ENCODE data around the gene SMPX. TPM values are rescaled to one million over a fixed set of nuclear protein-coding genes. Genes with fewer than 3 reads are reported as not detected.

SMPX gene
- polyA plus RNA-seq, 3 donors, result not detected

GRCh38 chrX:21735768-21736127 is 22.2 kb downstream of the SMPX start:
- peaks cover 0 to 2% (median 0%) of the 10 kb centered on the region in 7 donors for H3K9me3 Mint-ChIP-seq
- H3K27ac ChIP-seq (ENCODE audit: low read depth in 1 of 2, low read length in 2 of 2), result no peak overlapping the region
- H3K4me3 Mint-ChIP-seq, result no peak overlapping the region
- no peaks in the 10 kb centered on the region for H3K36me3 ChIP-seq (replicated peaks in 1 of 2; ENCODE audit: control insufficient read depth in 1 of 2, insufficient read depth in 2 of 2, low read length in 2 of 2)
- DNase-seq, result no peak
- no peak overlapping the region for H3K27ac Mint-ChIP-seq
- no peaks in the 10 kb centered on the region for H4K20me1 ChIP-seq (ENCODE audit: insufficient read depth, low read length)
- H3K4me1 ChIP-seq (ENCODE audit: control insufficient read depth in 1 of 2, insufficient read depth in 2 of 2, low read length in 2 of 2), result no peaks in the 10 kb centered on the region
- no peaks in the 10 kb centered on the region for H3K4me1 Mint-ChIP-seq
- no peaks in the 10 kb centered on the region for H3K36me3 Mint-ChIP-seq
- no peak overlapping the region for H3K9ac ChIP-seq (ENCODE audit: insufficient read depth, low read length, poor library complexity, severe bottlenecking)
- no peak for TF ChIP-seq CTCF (IDR thresholded peaks at IDR 0.05)
- H3K4me2 ChIP-seq (replicated peaks; ENCODE audit: extremely low read depth, low read length, poor library complexity, severe bottlenecking), result no peak overlapping the region
- no peak overlapping the region for H3K4me3 ChIP-seq (replicated peaks in 1 of 3; ENCODE audit: low read depth in 2 of 3, low read length in 3 of 3)
- peaks cover 0 to 8% (median 5%) of the 10 kb centered on the region in 3 donors for H3K27me3 Mint-ChIP-seq (ENCODE audit: low read depth in 3 of 3)
- no CpG with 5 or more reads among the region's 1 CpG for WGBS (ENCODE audit: insufficient coverage)
- H3K79me2 ChIP-seq (ENCODE audit: insufficient read depth, low read length), result no peaks in the 10 kb centered on the region
- H3K9me3 ChIP-seq (replicated peaks in 1 of 2; ENCODE audit: control insufficient read depth in 1 of 2, insufficient read depth in 1 of 2, low read length in 2 of 2), result no peaks in the 10 kb centered on the region
- intact Hi-C loops (cut with micrococcal nuclease), result no loop called here
- peaks cover 0 to 7% of the 10 kb centered on the region in 2 donors for H3K27me3 ChIP-seq (ENCODE audit: control insufficient read depth in 2 of 2, insufficient read depth in 2 of 2, low read length in 2 of 2)
- H2AFZ ChIP-seq (ENCODE audit: insufficient read depth, low read depth, low read length, poor library complexity, severe bottlenecking), result no peak overlapping the region

GRCh38 chrX:21735038-21735767 is 22.7 kb downstream of the SMPX start:
- Mint-ChIP-seq H3K27ac (no peak overlapping the region), H3K9me3 (peaks cover 0 to 2% (median 0%) of the 10 kb centered on the region in 7 donors), H3K4me3 (no peak overlapping the region), H3K36me3 (no peaks in the 10 kb centered on the region), H3K4me1 (no peaks in the 10 kb centered on the region), H3K27me3 (ENCODE audit: low read depth in 3 of 3) (peaks cover 0 to 8% (median 5%) of the 10 kb centered on the region in 3 donors)
- no peak for DNase-seq
- H3K79me2 ChIP-seq (ENCODE audit: insufficient read depth, low read length), result no peaks in the 10 kb centered on the region
- no peak overlapping the region for H2AFZ ChIP-seq (ENCODE audit: insufficient read depth, low read depth, low read length, poor library complexity, severe bottlenecking)
- no peaks in the 10 kb centered on the region for H4K20me1 ChIP-seq (ENCODE audit: insufficient read depth, low read length)
- WGBS (ENCODE audit: insufficient coverage), result no CpG with 5 or more reads among the region's 5 CpGs
- H3K9me3 ChIP-seq (replicated peaks in 1 of 2; ENCODE audit: control insufficient read depth in 1 of 2, insufficient read depth in 1 of 2, low read length in 2 of 2), result no peaks in the 10 kb centered on the region
- H3K27me3 ChIP-seq (ENCODE audit: control insufficient read depth in 2 of 2, insufficient read depth in 2 of 2, low read length in 2 of 2), result peaks cover 0 to 7% of the 10 kb centered on the region in 2 donors
- H3K9ac ChIP-seq (ENCODE audit: insufficient read depth, low read length, poor library complexity, severe bottlenecking), result no peak overlapping the region
- H3K4me1 ChIP-seq (ENCODE audit: control insufficient read depth in 1 of 2, insufficient read depth in 2 of 2, low read length in 2 of 2), result no peaks in the 10 kb centered on the region
- no peak overlapping the region for H3K4me3 ChIP-seq (replicated peaks in 1 of 3; ENCODE audit: low read depth in 2 of 3, low read length in 3 of 3)
- no peak for TF ChIP-seq CTCF (IDR thresholded peaks at IDR 0.05)
- H3K36me3 ChIP-seq (replicated peaks in 1 of 2; ENCODE audit: control insufficient read depth in 1 of 2, insufficient read depth in 2 of 2, low read length in 2 of 2), result no peaks in the 10 kb centered on the region
- intact Hi-C loops (cut with micrococcal nuclease), result no loop called here
- no peak overlapping the region for H3K27ac ChIP-seq (ENCODE audit: low read depth in 1 of 2, low read length in 2 of 2)
- H3K4me2 ChIP-seq (replicated peaks; ENCODE audit: extremely low read depth, low read length, poor library complexity, severe bottlenecking), result no peak overlapping the region
